Naive thymus-derived CD4-positive, alpha-beta T cell (primary cell): ENCODE measurements around the gene TLR8. TPM values are rescaled to one million over a fixed set of nuclear protein-coding genes. Genes with fewer than 3 reads are reported as not detected.

ENCODE experiments used
- ATAC-seq: fragments of 150-1000 bp; cut with Tn5 transposase; 2 replicates; pipeline ENCODE4 v1.10.0; 2021; ENCODE audit warnings: mild to moderate bottlenecking, moderate library complexity
- CTCF ChIA-PET: fragments of 350-600 bp; sonication (Branson Sonifier 250); formaldehyde crosslinking; loops from one replicate; lab custom pipeline; 2021; ENCODE audit warnings: antibody characterized with exemption; lab: Charles Lee
- POLR2A ChIA-PET: fragments of 350-600 bp; sonication (Branson Sonifier 250); formaldehyde crosslinking; loops from one replicate; lab custom pipeline; 2021; ENCODE audit warnings: antibody characterized with exemption, inconsistent platforms; lab: Charles Lee
- DNase-seq, 9 donors: peaks; one replicate each; pipeline versions ENCODE4 v3.0.0 to v3.0.0-alpha.2; 2020 to 2022; ENCODE audit warnings: mixed read lengths in 1 of 9
- H3K27ac ChIP-seq: one replicate; pipeline ENCODE4 v1.7.0; 2013; ENCODE audit warnings: mild to moderate bottlenecking, low read depth, low read length, moderate library complexity
- H3K27me3 ChIP-seq, 2 donors: one replicate each; pipeline ENCODE4 v1.7.0; 2013; ENCODE audit warnings: low read length in 2 of 2, mild to moderate bottlenecking in 2 of 2, moderate library complexity in 2 of 2; ENCODE audit not compliant: control insufficient read depth in 2 of 2, insufficient read depth in 2 of 2
- H3K36me3 ChIP-seq, 3 experiments: 1 replicate in 2 of 3; 2 replicates in 1 of 3; pipeline ENCODE4 v1.7.0; 2013; ENCODE audit warnings: low read length in 3 of 3, mild to moderate bottlenecking in 3 of 3, moderate library complexity in 1 of 3; ENCODE audit not compliant: insufficient read depth in 3 of 3, control insufficient read depth in 2 of 3
- H3K4me1 ChIP-seq, 2 donors: one replicate each; pipeline ENCODE4 v1.7.0; 2013; ENCODE audit warnings: low read length in 2 of 2, mild to moderate bottlenecking in 2 of 2, moderate library complexity in 1 of 2; ENCODE audit not compliant: control insufficient read depth in 2 of 2, insufficient read depth in 2 of 2
- H3K4me3 ChIP-seq: 2 replicates; pipeline ENCODE4 v1.7.0; 2013; ENCODE audit warnings: mild to moderate bottlenecking, low read length
- H3K9me3 ChIP-seq, 3 experiments: 1 replicate in 2 of 3; 2 replicates in 1 of 3; pipeline ENCODE4 v1.7.0; 2013; ENCODE audit warnings: low read length in 3 of 3; ENCODE audit not compliant: control insufficient read depth in 2 of 3
- H3K27ac Mint-ChIP-seq, 9 donors: one replicate each; pipeline ENCODE4 v1.8.0; 2020 to 2022; ENCODE audit warnings: mixed read lengths in 9 of 9, mild to moderate bottlenecking in 8 of 9, moderate library complexity in 5 of 9, inconsistent platforms in 2 of 9
- H3K27me3 Mint-ChIP-seq, 5 donors: one replicate each; pipeline ENCODE4 v1.8.0; 2021 to 2022; ENCODE audit warnings: mixed read lengths in 5 of 5, mild to moderate bottlenecking in 1 of 5
- H3K36me3 Mint-ChIP-seq, 5 donors: one replicate each; pipeline ENCODE4 v1.8.0; 2020 to 2022; ENCODE audit warnings: mixed read lengths in 5 of 5, mild to moderate bottlenecking in 3 of 5, inconsistent platforms in 1 of 5
- H3K4me1 Mint-ChIP-seq, 7 donors: one replicate each; pipeline ENCODE4 v1.8.0; 2020 to 2022; ENCODE audit warnings: mixed read lengths in 7 of 7, mild to moderate bottlenecking in 3 of 7, inconsistent platforms in 1 of 7
- H3K4me3 Mint-ChIP-seq, 10 donors: one replicate each; pipeline ENCODE4 v1.8.0; 2020 to 2022; ENCODE audit warnings: mild to moderate bottlenecking in 10 of 10, mixed read lengths in 10 of 10, moderate library complexity in 6 of 10, inconsistent platforms in 2 of 10
- H3K9me3 Mint-ChIP-seq, 11 donors: one replicate each; pipeline ENCODE4 v1.8.0; 2020 to 2022; ENCODE audit warnings: mixed read lengths in 11 of 11, mild to moderate bottlenecking in 4 of 11, inconsistent platforms in 1 of 11, moderate library complexity in 1 of 11
- intact Hi-C, 2 donors: fragments of 100-400 bp; cut with micrococcal nuclease; formaldehyde crosslinking; loops; one replicate each; pipeline ENCODE4 v1.15.1; 2023
- polyA plus RNA-seq, 2 donors: library from polyadenylated mRNA; unstranded; fragments of 300-500 nt; fragmentation: Illumina TruSeq; gene quantifications; one replicate each; pipeline ENCODE4 v1.2.3, GENCODE V29; 2021
- total RNA-seq, 6 experiments: library from RNA in 5 of 6; stranded (reverse) in 5 of 6; gene quantifications; 1 replicate in 5 of 6; 2 replicates in 1 of 6; pipeline ENCODE4 v1.2.3 and lab custom pipeline; 2021 to 2026

The TLR8 gene
- total and polyA plus RNA-seq, 7 experiments from 2014 or later: 0.35 to 15.2 (median 0.51) TPM; not detected in 3

GRCh38 chrX:12949927-12950656 lies 43.7 kb downstream of the TLR8 start:
- H3K27me3 ChIP-seq: no peaks in the 10 kb centered on the region
- Mint-ChIP-seq H3K9me3 (no peaks in the 10 kb centered on the region), H3K36me3 (no peaks in the 10 kb centered on the region), H3K27ac (peak overlapping the region; percentile 95 to 99 (median 97)), H3K4me3 (peak overlapping the region; percentile 79 to 97 (median 86)), H3K27me3 (no peaks in the 10 kb centered on the region), H3K4me1 (peaks cover 13 to 89% (median 74%) of the 10 kb centered on the region in 7 donors)
- H3K27ac ChIP-seq: peak overlapping the region; percentile 80
- CTCF ChIA-PET: interaction anchor here (0.7 to 6.9 kb wide), 19 partner anchors 11 to 1185 kb away, joined by 3 to 102 read pairs (median 4); partner anchors contain the start of gene TMSB4X
- peaks cover 65 to 66% of the 10 kb centered on the region in 2 donors for H3K4me1 ChIP-seq
- no peaks in the 10 kb centered on the region for H3K9me3 ChIP-seq
- peak; percentile 80 for ATAC-seq
- peak in 8 of 9 donors; percentile 80 to 91 (median 86) for DNase-seq
- intact Hi-C loops: loop anchor here (1.0 to 10.0 kb wide), 9 partner anchors 50 to 1085 kb away; partner anchors contain the start of genes OFD1 (in 2 of the 2), TRAPPC2 (in 2 of the 2) and TCEANC (in 1 of the 2)
- POLR2A ChIA-PET: interaction anchor here (0.6 to 18.7 kb wide), 21 partner anchors 10 to 785 kb away, joined by 3 to 1267 read pairs (median 6); partner anchors contain the start of genes OFD1, TMSB4X and TRAPPC2
- H3K36me3 ChIP-seq: no peaks in the 10 kb centered on the region
- peak overlapping the region; percentile 73 for H3K4me3 ChIP-seq

- H3K27me3 Mint-ChIP-seq: no peaks in the 10 kb centered on the region
- H3K36me3 Mint-ChIP-seq: no peaks in the 10 kb centered on the region
- H3K9me3 ChIP-seq: no peaks in the 10 kb centered on the region
- ATAC-seq (peak; percentile 82), DNase-seq (peak in 8 of 9 donors; percentile 61 to 77 (median 72))
- no peaks in the 10 kb centered on the region for H3K36me3 ChIP-seq
- H3K4me3 ChIP-seq: peak overlapping the region; percentile 73
- ChIA-PET CTCF (interaction anchor here (0.7 to 6.9 kb wide), 20 partner anchors 10 to 1079 kb away, joined by 3 to 102 read pairs (median 4); partner anchors contain the start of genes GEMIN8 and TMSB4X), POLR2A (interaction anchor here (0.5 to 18.7 kb wide), 29 partner anchors 9 to 1079 kb away, joined by 3 to 1267 read pairs (median 5); partner anchors contain the start of genes GEMIN8, OFD1, TMSB4X and TRAPPC2)
- intact Hi-C loops: loop anchor here (1.0 to 10.0 kb wide), 15 partner anchors 19 to 1084 kb away; partner anchors contain the start of genes OFD1 (in 2 of the 2), TRAPPC2 (in 2 of the 2) and TCEANC (in 1 of the 2)
- peaks cover 73 to 75% of the 10 kb centered on the region in 2 donors for H3K4me1 ChIP-seq
- H3K4me1 Mint-ChIP-seq: peaks cover 13 to 96% (median 78%) of the 10 kb centered on the region in 7 donors
- H3K4me3 Mint-ChIP-seq: peak overlapping the region; percentile 79 to 97 (median 86)
- no peaks in the 10 kb centered on the region for H3K9me3 Mint-ChIP-seq
- no peaks in the 10 kb centered on the region for H3K27me3 ChIP-seq
- peak overlapping the region; percentile 80 for H3K27ac ChIP-seq
- H3K27ac Mint-ChIP-seq: peak overlapping the region; percentile 95 to 99 (median 97)
Measured at GRCh38 chrX:12950851-12951594, 44.6 kb downstream of the TLR8 start.

GRCh38 chrX:12951595-12951975 lies 45.2 kb downstream of the TLR8 start:
- no peak for ATAC-seq
- DNase-seq: peak in 3 of 9 donors; percentile 44 to 54 (median 50)
- intact Hi-C loops: loop anchor here (1.0 to 10.0 kb wide), 15 partner anchors 19 to 1083 kb away; partner anchors contain the start of genes OFD1 (in 2 of the 2), TRAPPC2 (in 2 of the 2) and TCEANC (in 1 of the 2)

GRCh38 chrX:12953420-12953819 lies 47.0 kb downstream of the TLR8 start:
- ATAC-seq (no peak), DNase-seq (no peak)
- Mint-ChIP-seq H3K36me3 (no peaks in the 10 kb centered on the region), H3K4me3 (peak overlapping the region; percentile 73 to 84 (median 79)), H3K9me3 (no peaks in the 10 kb centered on the region), H3K4me1 (peaks cover 13 to 94% (median 75%) of the 10 kb centered on the region in 7 donors), H3K27me3 (no peaks in the 10 kb centered on the region), H3K27ac (peak overlapping the region; percentile 93 to 99 (median 97))
- no peaks in the 10 kb centered on the region for H3K27me3 ChIP-seq
- H3K4me3 ChIP-seq: peak overlapping the region; percentile 40
- H3K4me1 ChIP-seq: peaks cover 68 to 73% of the 10 kb centered on the region in 2 donors
- POLR2A ChIA-PET: interaction anchor here (0.6 to 18.7 kb wide), 8 partner anchors 19 to 145 kb away, joined by 3 to 1267 read pairs (median 6); partner anchors contain the start of gene TMSB4X
- H3K36me3 ChIP-seq: no peaks in the 10 kb centered on the region
- intact Hi-C loops: loop anchor here (5.0 to 10.0 kb wide), 5 partner anchors 61 to 1081 kb away; partner anchors contain the start of genes OFD1 (in 2 of the 2), TRAPPC2 (in 2 of the 2) and TCEANC (in 1 of the 2)
- H3K9me3 ChIP-seq: no peaks in the 10 kb centered on the region
- peak overlapping the region; percentile 83 for H3K27ac ChIP-seq
- CTCF ChIA-PET: interaction anchor here (0.6 to 1.8 kb wide), 5 partner anchors 15 to 796 kb away, joined by 3 to 7 read pairs (median 3); no protein-coding TSS in a partner anchor

More at GRCh38 chrX:12951595-12951975, 45.2 kb downstream of the TLR8 start:
- H3K36me3 Mint-ChIP-seq: no peaks in the 10 kb centered on the region
- no peaks in the 10 kb centered on the region for H3K27me3 Mint-ChIP-seq
- H3K4me1 Mint-ChIP-seq: peaks cover 13 to 96% (median 83%) of the 10 kb centered on the region in 7 donors
- CTCF ChIA-PET: interaction anchor here (0.8 to 6.9 kb wide), 13 partner anchors 19 to 1078 kb away, joined by 3 to 102 read pairs (median 5); partner anchors contain the start of genes GEMIN8 and TMSB4X
- no peaks in the 10 kb centered on the region for H3K9me3 Mint-ChIP-seq
- POLR2A ChIA-PET: interaction anchor here (0.5 to 18.7 kb wide), 24 partner anchors 9 to 1078 kb away, joined by 3 to 1267 read pairs (median 5); partner anchors contain the start of genes GEMIN8, OFD1, TMSB4X and TRAPPC2
- Histone ChIP-seq H3K27me3 (no peaks in the 10 kb centered on the region), H3K36me3 (no peaks in the 10 kb centered on the region), H3K4me1 (peaks cover 79 to 80% of the 10 kb centered on the region in 2 donors), H3K27ac (peak overlapping the region; percentile 80), H3K4me3 (peak overlapping the region; percentile 73), H3K9me3 (no peaks in the 10 kb centered on the region)
- H3K27ac Mint-ChIP-seq: peak overlapping the region; percentile 95 to 99 (median 97)
- peak overlapping the region; percentile 79 to 97 (median 86) for H3K4me3 Mint-ChIP-seq

DNA sequence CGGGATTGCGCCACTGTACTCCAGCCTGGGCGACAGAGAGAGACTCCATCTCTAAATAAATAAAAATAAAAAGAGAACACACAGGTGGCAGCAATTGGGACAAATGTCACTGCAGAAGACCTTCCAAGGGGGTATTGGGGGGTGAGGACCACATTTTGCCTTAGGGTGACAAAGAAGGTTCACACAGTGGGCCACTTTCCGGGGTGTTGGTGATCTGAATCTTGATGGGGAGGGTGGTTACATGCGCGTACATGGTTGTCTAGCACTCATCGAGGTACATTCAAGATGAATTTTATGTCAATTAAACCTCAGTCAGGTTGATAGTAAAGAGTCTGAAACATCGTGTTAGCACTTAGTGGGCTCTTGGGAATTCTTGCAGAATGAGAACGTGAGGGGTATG lies 48.0 kb downstream of the TLR8 start:
- Histone ChIP-seq H3K4me1 (peaks cover 63 to 67% of the 10 kb centered on the region in 2 donors), H3K4me3 (peak overlapping the region; percentile 6), H3K27ac (peak overlapping the region; percentile 83), H3K9me3 (no peaks in the 10 kb centered on the region), H3K36me3 (no peaks in the 10 kb centered on the region), H3K27me3 (no peaks in the 10 kb centered on the region)
- no peaks in the 10 kb centered on the region for H3K9me3 Mint-ChIP-seq
- H3K4me1 Mint-ChIP-seq: peaks cover 17 to 90% (median 71%) of the 10 kb centered on the region in 7 donors
- H3K4me3 Mint-ChIP-seq: peak overlapping the region; percentile 53 to 88 (median 82)
- ChIA-PET CTCF (interaction anchor here (0.5 to 1.1 kb wide), 3 partner anchors 97 to 158 kb away, joined by 3 to 5 read pairs (median 4); no protein-coding TSS in a partner anchor), POLR2A (interaction anchor here (0.9 to 18.7 kb wide), 6 partner anchors 18 to 172 kb away, joined by 3 to 1267 read pairs (median 9); partner anchors contain the start of gene TMSB4X)
- ATAC-seq (no peak), DNase-seq (no peak)
- H3K27me3 Mint-ChIP-seq: no peaks in the 10 kb centered on the region
- H3K36me3 Mint-ChIP-seq: no peaks in the 10 kb centered on the region
- intact Hi-C loops: loop anchor here (5.0 to 10.0 kb wide), 5 partner anchors 62 to 1080 kb away; partner anchors contain the start of genes OFD1 (in 2 of the 2), TRAPPC2 (in 2 of the 2) and TCEANC (in 1 of the 2)
- peak overlapping the region; percentile 93 to 99 (median 97) for H3K27ac Mint-ChIP-seq
